Mesendoderm (in vitro differentiated cells): ENCODE measurements around the gene ITM2C.
A peak's percentile ranks its signal among the peaks of the same experiment; 100 is the strongest.

ENCODE experiments used
- DNase-seq: peaks from one replicate; pipeline ENCODE4 v3.0.0; 2013
- H2AK5ac ChIP-seq: 2 replicates; pipeline ENCODE4 v1.6.1; 2013; ENCODE audit warnings: low read length, inconsistent platforms
- H2BK120ac ChIP-seq: 2 replicates; pipeline ENCODE4 v1.6.1; 2013; ENCODE audit warnings: low read depth, mild to moderate bottlenecking, low read length, moderate library complexity, mixed read lengths
- H2BK15ac ChIP-seq: replicated peaks from 2 replicates; pipeline ENCODE4 v1.6.1; 2013; ENCODE audit warnings: low read depth, mild to moderate bottlenecking, moderate library complexity
- H2BK5ac ChIP-seq: 2 replicates; pipeline ENCODE4 v1.6.1; 2013; ENCODE audit warnings: low read length, inconsistent platforms
- H3K18ac ChIP-seq: 2 replicates; pipeline ENCODE4 v1.6.1; 2013; ENCODE audit warnings: mild to moderate bottlenecking, low read length, mixed read lengths
- H3K23ac ChIP-seq: one replicate; pipeline ENCODE4 v1.6.1; 2013; ENCODE audit warnings: low read length
- H3K27ac ChIP-seq: 2 replicates; pipeline ENCODE4 v1.5.1; 2013; ENCODE audit warnings: low read depth, mild to moderate bottlenecking, inconsistent platforms, low read length, moderate library complexity
- H3K27me3 ChIP-seq: 2 replicates; pipeline ENCODE4 v1.6.1; 2013; ENCODE audit warnings: low read length, control low read depth, mild to moderate bottlenecking, inconsistent platforms; ENCODE audit not compliant: insufficient read depth, poor library complexity
- H3K36me3 ChIP-seq: 2 replicates; pipeline ENCODE4 v1.6.1; 2013; ENCODE audit warnings: low read length, inconsistent platforms; ENCODE audit not compliant: control insufficient read depth, insufficient read depth
- H3K4ac ChIP-seq: one replicate; pipeline ENCODE4 v1.6.1; 2013; ENCODE audit warnings: low read depth, mild to moderate bottlenecking, low read length, moderate library complexity
- H3K4me1 ChIP-seq: 2 replicates; pipeline ENCODE4 v1.6.1; 2013; ENCODE audit warnings: low read depth, low read length, inconsistent platforms; ENCODE audit not compliant: control insufficient read depth
- H3K4me2 ChIP-seq: 2 replicates; pipeline ENCODE4 v1.6.1; 2013; ENCODE audit warnings: low read length
- H3K4me3 ChIP-seq: 2 replicates; pipeline ENCODE4 v1.5.1; 2013; ENCODE audit warnings: mild to moderate bottlenecking, low read length
- H3K56ac ChIP-seq: one replicate; pipeline ENCODE4 v1.6.1; 2013; ENCODE audit warnings: low read length
- H3K79me1 ChIP-seq: 2 replicates; pipeline ENCODE4 v1.6.1; 2013; ENCODE audit warnings: low read length, inconsistent platforms
- H3K79me2 ChIP-seq: 2 replicates; pipeline ENCODE4 v1.6.1; 2013; ENCODE audit warnings: mild to moderate bottlenecking, low read length; ENCODE audit not compliant: control insufficient read depth, insufficient read depth
- H3K9ac ChIP-seq: 2 replicates; pipeline ENCODE4 v1.6.1; 2013; ENCODE audit warnings: low read length, inconsistent platforms
- H4K5ac ChIP-seq: one replicate; pipeline ENCODE4 v1.6.1; 2013; ENCODE audit warnings: low read length
- H4K8ac ChIP-seq: one replicate; pipeline ENCODE4 v1.6.1; 2013; ENCODE audit warnings: low read depth, mild to moderate bottlenecking, control low read depth, low read length, moderate library complexity
- WGBS: extraction: QIAGEN DNeasy Blood & Tissue Kit; methylation state at CpG from one replicate; pipeline ENCODE4 v1.1.7; 2013; ENCODE audit warnings: low lambda C conversion rate, missing lambda C conversion rate; ENCODE audit not compliant: insufficient coverage; ENCODE audit errors: extremely low coverage; 5-methylcytosine and 5-hydroxymethylcytosine counted together

The ITM2C gene

DNA sequence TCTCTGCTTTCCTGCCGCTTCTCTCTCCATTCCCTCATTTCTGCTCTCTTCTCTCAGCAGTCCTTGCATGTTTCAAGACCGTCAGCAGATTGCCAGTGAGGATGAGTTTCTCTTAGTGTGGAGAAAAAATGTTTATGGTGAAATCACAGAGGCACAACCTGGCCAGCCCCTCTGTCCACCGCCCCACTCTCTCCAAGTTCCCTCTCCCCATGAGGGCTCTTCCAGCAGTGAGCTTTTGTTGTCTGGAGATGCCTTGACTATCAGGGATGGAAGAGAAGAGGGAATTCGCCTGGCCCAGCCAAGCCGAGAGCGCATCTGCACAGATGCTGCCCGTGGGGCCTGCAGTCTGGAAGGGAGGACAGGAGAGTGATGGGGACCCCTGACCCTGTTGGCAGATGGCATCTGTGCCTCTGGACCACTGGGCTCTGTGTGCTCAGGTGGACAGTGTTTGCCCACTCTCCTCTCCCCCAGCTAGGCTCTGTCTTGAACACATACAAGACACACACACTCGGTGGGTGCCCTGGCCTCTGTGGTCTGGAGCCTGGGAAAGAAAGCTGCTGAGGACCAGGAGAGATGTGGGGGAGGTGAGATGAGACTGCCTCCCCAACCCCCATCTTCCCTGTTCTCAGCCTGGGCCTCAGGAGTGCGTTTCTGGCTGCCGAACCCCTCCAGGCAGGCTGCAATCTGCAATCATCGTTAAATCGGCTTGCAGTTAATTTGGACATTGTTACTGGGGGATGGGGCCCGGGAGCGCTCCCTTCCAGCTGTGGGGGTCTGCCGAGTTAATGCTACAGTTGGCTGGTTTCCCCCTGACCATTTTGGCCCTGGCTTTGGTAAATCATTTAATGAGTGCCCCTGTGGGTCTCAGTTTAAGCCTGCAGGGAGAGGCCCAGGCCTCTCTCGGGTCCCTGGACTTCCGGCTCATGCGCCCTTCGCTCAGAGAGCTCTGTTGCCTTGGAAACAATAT, 4.5 kb downstream of the ITM2C start:
- Histone ChIP-seq H3K36me3 (peaks cover 4% of the 10 kb centered on the region), H3K4me1 (peaks cover 36% of the 10 kb centered on the region)

GRCh38 chr2:230869914-230870543, 5.3 kb downstream of the ITM2C start:
- no CpG with 5 or more reads among the region's 11 CpGs for WGBS
- H3K27ac ChIP-seq = peak overlapping the region; percentile 83
- peak overlapping the region; percentile 87 for H2BK5ac ChIP-seq
- H3K18ac ChIP-seq = peak overlapping the region; percentile 20
- H3K27me3 ChIP-seq = no peaks in the 10 kb centered on the region
- H2BK120ac ChIP-seq = no peak overlapping the region
- no peak overlapping the region for H4K8ac ChIP-seq
- no peak overlapping the region for H2BK15ac ChIP-seq
- no peak overlapping the region for H4K5ac ChIP-seq
- no peak overlapping the region for H3K4ac ChIP-seq
- H3K4me3 ChIP-seq = no peak overlapping the region
- H3K4me1 ChIP-seq = peaks cover 36% of the 10 kb centered on the region
- H3K9ac ChIP-seq = peak overlapping the region; percentile 39
- no peak for DNase-seq
- H2AK5ac ChIP-seq = peak overlapping the region; percentile 97
- H3K79me1 ChIP-seq = peaks cover 33% of the 10 kb centered on the region
- H3K36me3 ChIP-seq = peaks cover 7% of the 10 kb centered on the region
- H3K23ac ChIP-seq = peak overlapping the region; percentile 95
- H3K56ac ChIP-seq = peak overlapping the region; percentile 79
- peak overlapping the region; percentile 20 for H3K4me2 ChIP-seq
- H3K79me2 ChIP-seq = peaks cover 94% of the 10 kb centered on the region

More for the DNA sequence above, 4.5 kb downstream of the ITM2C start:
- H3K23ac ChIP-seq = peak overlapping the region; percentile 48
- DNase-seq = peak; percentile 72
- H3K56ac ChIP-seq = peak overlapping the region; percentile 79
- peaks cover 91% of the 10 kb centered on the region for H3K79me2 ChIP-seq
- H4K8ac ChIP-seq = no peak overlapping the region
- peak overlapping the region; percentile 42 for H3K18ac ChIP-seq
- H3K27ac ChIP-seq = peak overlapping the region; percentile 83
- H2BK120ac ChIP-seq = no peak overlapping the region
- H2BK5ac ChIP-seq = peak overlapping the region; percentile 87
- no peak overlapping the region for H3K4me3 ChIP-seq
- no CpG with 5 or more reads among the region's 19 CpGs for WGBS
- H3K27me3 ChIP-seq = no peaks in the 10 kb centered on the region
- H3K4me2 ChIP-seq = peak overlapping the region; percentile 7
- H3K9ac ChIP-seq = peak overlapping the region; percentile 39
- H3K4ac ChIP-seq = peak overlapping the region; percentile 1
- peaks cover 26% of the 10 kb centered on the region for H3K79me1 ChIP-seq
- no peak overlapping the region for H4K5ac ChIP-seq
- no peak overlapping the region for H2BK15ac ChIP-seq
- peak overlapping the region; percentile 3 for H2AK5ac ChIP-seq

DNA sequence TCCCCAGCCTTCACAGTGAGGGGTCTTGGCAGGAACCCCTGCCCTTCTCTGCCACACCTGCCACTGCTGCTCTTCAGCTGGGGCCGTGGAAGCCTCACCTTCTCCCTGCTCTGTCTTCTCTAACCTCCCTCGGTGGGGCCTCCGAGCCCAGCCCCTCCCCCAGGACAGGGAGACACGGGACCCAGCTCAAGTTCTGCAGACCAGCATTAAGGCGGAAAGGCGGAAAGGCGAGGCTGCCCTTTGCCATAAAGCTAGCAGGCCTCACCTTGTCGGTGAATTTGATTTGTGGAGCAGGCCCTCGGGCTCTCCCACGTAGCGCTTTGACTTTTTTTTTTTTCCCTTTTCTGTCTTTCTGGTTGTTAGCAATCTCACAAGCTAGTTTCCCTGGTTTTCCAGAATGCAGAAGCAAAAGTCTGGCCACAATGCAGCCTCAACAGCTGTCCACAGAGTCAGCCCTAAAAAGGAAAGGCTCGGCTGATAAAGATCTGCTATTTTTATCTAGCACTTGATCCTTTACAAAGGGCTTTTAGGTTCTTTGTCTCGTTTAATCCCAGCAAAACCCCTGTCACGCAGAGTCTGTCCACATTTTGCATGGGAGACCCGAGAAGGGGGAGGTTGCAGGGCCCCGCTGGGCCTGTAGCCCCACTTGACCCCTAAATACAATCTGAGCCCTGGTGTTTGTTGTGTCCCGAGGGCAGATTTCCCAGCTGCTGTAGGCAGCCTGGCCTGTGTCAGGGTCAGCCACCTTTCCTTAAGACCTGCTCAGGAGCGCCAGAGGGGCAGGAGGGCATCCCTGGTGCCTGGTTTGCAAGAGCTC, 6.0 kb downstream of the ITM2C start:
- no peak overlapping the region for H3K4me3 ChIP-seq
- no peak overlapping the region for H2BK120ac ChIP-seq
- peak overlapping the region; percentile 83 for H3K27ac ChIP-seq
- peak overlapping the region; percentile 90 for H3K23ac ChIP-seq
- no CpG with 5 or more reads among the region's 18 CpGs for WGBS
- peaks cover 88% of the 10 kb centered on the region for H3K79me2 ChIP-seq
- H2BK5ac ChIP-seq = peak overlapping the region; percentile 87
- H3K4me1 ChIP-seq = peaks cover 36% of the 10 kb centered on the region
- H3K4ac ChIP-seq = no peak overlapping the region
- H3K56ac ChIP-seq = peak overlapping the region; percentile 79
- H3K36me3 ChIP-seq = peaks cover 13% of the 10 kb centered on the region
- H3K27me3 ChIP-seq = no peaks in the 10 kb centered on the region
- H2BK15ac ChIP-seq = no peak overlapping the region
- peaks cover 38% of the 10 kb centered on the region for H3K79me1 ChIP-seq
- H3K9ac ChIP-seq = peak overlapping the region; percentile 39
- H4K5ac ChIP-seq = no peak overlapping the region
- H2AK5ac ChIP-seq = peak overlapping the region; percentile 97
- H4K8ac ChIP-seq = no peak overlapping the region
- peak overlapping the region; percentile 20 for H3K4me2 ChIP-seq
- DNase-seq = peak; percentile 82
- no peak overlapping the region for H3K18ac ChIP-seq

- Histone ChIP-seq H3K27me3 (no peaks in the 10 kb centered on the region), H3K4me2 (no peak overlapping the region), H2AK5ac (peak overlapping the region; percentile 56), H3K27ac (peak overlapping the region; percentile 83), H3K56ac (peak overlapping the region; percentile 73), H3K9ac (peak overlapping the region; percentile 4), H3K23ac (peak overlapping the region; percentile 90), H2BK5ac (peak overlapping the region; percentile 16), H3K79me2 (peaks cover 80% of the 10 kb centered on the region), H4K5ac (no peak overlapping the region), H3K36me3 (peaks cover 18% of the 10 kb centered on the region), H3K4me3 (no peak overlapping the region), H3K4ac (no peak overlapping the region), H3K4me1 (peaks cover 36% of the 10 kb centered on the region), H2BK120ac (no peak overlapping the region), H4K8ac (no peak overlapping the region), H3K18ac (peak overlapping the region; percentile 0), H2BK15ac (no peak overlapping the region), H3K79me1 (peaks cover 42% of the 10 kb centered on the region)
- no CpG with 5 or more reads among the region's 17 CpGs for WGBS
- no peak for DNase-seq
These were observed 6.8 kb downstream of the ITM2C start for GRCh38 chr2:230871361-230872150.
